Esophagus (tissue), 2 donors: ENCODE results near the gene TMEM63C. TPM values are rescaled to one million over a fixed set of nuclear protein-coding genes. Genes with fewer than 3 reads are reported as not detected.

ENCODE experiments used
- H3K27ac ChIP-seq, 2 donors: one replicate each; pipeline ENCODE4 v1.5.1; 2013; ENCODE audit warnings: low read depth in 2 of 2, mild to moderate bottlenecking in 2 of 2, inconsistent platforms in 1 of 2, low read length in 1 of 2, moderate library complexity in 1 of 2
- H3K27me3 ChIP-seq, 2 donors: one replicate each; pipeline ENCODE4 v1.6.1; 2013; ENCODE audit warnings: low read length in 2 of 2, control low read depth in 1 of 2, mild to moderate bottlenecking in 1 of 2; ENCODE audit not compliant: insufficient read depth in 2 of 2, control insufficient read depth in 1 of 2
- H3K36me3 ChIP-seq, 2 donors: one replicate each; pipeline ENCODE4 v1.6.1; 2013; ENCODE audit warnings: low read length in 1 of 2; ENCODE audit not compliant: control insufficient read depth in 2 of 2, insufficient read depth in 2 of 2
- H3K4me1 ChIP-seq, 2 donors: one replicate each; pipeline ENCODE4 v1.6.1; 2013; ENCODE audit warnings: low read length in 1 of 2; ENCODE audit not compliant: control insufficient read depth in 2 of 2, insufficient read depth in 2 of 2
- H3K4me3 ChIP-seq, 2 donors: one replicate each; pipeline ENCODE4 v1.5.1; 2013; ENCODE audit warnings: low read length in 2 of 2, mild to moderate bottlenecking in 2 of 2, low read depth in 1 of 2, moderate library complexity in 1 of 2
- H3K9me3 ChIP-seq, 2 donors: one replicate each; pipeline ENCODE4 v1.6.1; 2013; ENCODE audit warnings: mild to moderate bottlenecking in 2 of 2, low read depth in 1 of 2, low read length in 1 of 2, moderate library complexity in 1 of 2; ENCODE audit not compliant: control insufficient read depth in 2 of 2, insufficient read depth in 1 of 2
- WGBS, 2 donors: extraction: QIAGEN DNeasy Blood & Tissue Kit; methylation state at CpG; one replicate each; pipeline ENCODE4 v1.1.7; 2013; 5-methylcytosine and 5-hydroxymethylcytosine counted together
- polyA plus RNA-seq, 2 donors: library from polyadenylated mRNA; stranded (reverse); fragments of 200-250 nt; gene quantifications; one replicate each; pipeline ENCODE4 v1.2.3, GENCODE V29; 2013
- donor health status: healthy with polysubstance abuse.
- donor health status: Bipolar disorder and iron deficiency.

TMEM63C gene
- polyA plus RNA-seq, 2 donors: 3.7 to 11.1 TPM

GRCh38 chr14:77228056-77228455, 46.5 kb downstream of the TMEM63C start:
- Histone ChIP-seq H3K27ac (no peak overlapping the region), H3K4me1 (no peaks in the 10 kb centered on the region), H3K27me3 (no peaks in the 10 kb centered on the region), H3K9me3 (no peaks in the 10 kb centered on the region), H3K4me3 (no peak overlapping the region), H3K36me3 (no peaks in the 10 kb centered on the region)
- 67 to 73% methylated on average over 6 of the region's 6 CpGs for WGBS, 2 donors

- 79 to 87% methylated on average over 2 of the region's 2 CpGs for WGBS, 2 donors
- no peak overlapping the region for H3K4me3 ChIP-seq
- no peaks in the 10 kb centered on the region for H3K36me3 ChIP-seq
- H3K27ac ChIP-seq: no peak overlapping the region
- no peaks in the 10 kb centered on the region for H3K9me3 ChIP-seq
- no peaks in the 10 kb centered on the region for H3K27me3 ChIP-seq
- H3K4me1 ChIP-seq: no peaks in the 10 kb centered on the region
Measured at GRCh38 chr14:77230914-77231313, 49.3 kb downstream of the TMEM63C start.

GRCh38 chr14:77231721-77232120, 50.1 kb downstream of the TMEM63C start:
- Histone ChIP-seq H3K27ac (no peak overlapping the region), H3K27me3 (no peaks in the 10 kb centered on the region), H3K4me3 (no peak overlapping the region), H3K9me3 (no peaks in the 10 kb centered on the region), H3K36me3 (no peaks in the 10 kb centered on the region), H3K4me1 (no peaks in the 10 kb centered on the region)
- WGBS, 2 donors: 57 to 69% methylated on average over 3 of the region's 3 CpGs

- Histone ChIP-seq H3K9me3 (no peaks in the 10 kb centered on the region), H3K27me3 (no peaks in the 10 kb centered on the region), H3K36me3 (peaks cover 0 to 3% of the 10 kb centered on the region in 2 donors), H3K27ac (no peak overlapping the region), H3K4me3 (no peak overlapping the region), H3K4me1 (no peaks in the 10 kb centered on the region)
- WGBS, 2 donors: 67 to 71% methylated on average over 7 of the region's 7 CpGs
Measured at GRCh38 chr14:77236814-77237213, 55.2 kb downstream of the TMEM63C start.

- H3K36me3 ChIP-seq: peaks cover 0 to 3% of the 10 kb centered on the region in 2 donors
- H3K27me3 ChIP-seq: no peaks in the 10 kb centered on the region
- no peaks in the 10 kb centered on the region for H3K9me3 ChIP-seq
- WGBS, 2 donors: 75 to 81% methylated on average over 3 of the region's 3 CpGs
- H3K27ac ChIP-seq: no peak overlapping the region
- no peaks in the 10 kb centered on the region for H3K4me1 ChIP-seq
- H3K4me3 ChIP-seq: no peak overlapping the region
Measured at GRCh38 chr14:77238356-77238755, 56.8 kb downstream of the TMEM63C start.

GRCh38 chr14:77238996-77239395, 57.4 kb downstream of the TMEM63C start:
- Histone ChIP-seq H3K27me3 (no peaks in the 10 kb centered on the region), H3K36me3 (peaks cover 0 to 3% of the 10 kb centered on the region in 2 donors), H3K27ac (no peak overlapping the region), H3K4me3 (no peak overlapping the region), H3K4me1 (no peaks in the 10 kb centered on the region), H3K9me3 (no peaks in the 10 kb centered on the region)
- 43 to 54% methylated on average over 4 of the region's 4 CpGs for WGBS, 2 donors

- Histone ChIP-seq H3K4me1 (no peaks in the 10 kb centered on the region), H3K27ac (no peak overlapping the region), H3K9me3 (no peaks in the 10 kb centered on the region), H3K27me3 (no peaks in the 10 kb centered on the region), H3K4me3 (no peak overlapping the region), H3K36me3 (peaks cover 0 to 3% of the 10 kb centered on the region in 2 donors)
- WGBS, 2 donors: 92% methylated on average over 16 of the region's 16 CpGs
Measured at GRCh38 chr14:77239412-77239811, 57.8 kb downstream of the TMEM63C start.

- Histone ChIP-seq H3K27ac (no peak overlapping the region), H3K27me3 (no peaks in the 10 kb centered on the region), H3K36me3 (peaks cover 0 to 3% of the 10 kb centered on the region in 2 donors), H3K9me3 (no peaks in the 10 kb centered on the region), H3K4me3 (no peak overlapping the region), H3K4me1 (no peaks in the 10 kb centered on the region)
- 82 to 86% methylated on average over 15 of the region's 15 CpGs for WGBS, 2 donors
Measured at GRCh38 chr14:77240336-77240915, 58.8 kb downstream of the TMEM63C start.

GRCh38 chr14:77241955-77242354, 60.4 kb downstream of the TMEM63C start:
- Histone ChIP-seq H3K27ac (no peak overlapping the region), H3K27me3 (no peaks in the 10 kb centered on the region), H3K4me1 (no peaks in the 10 kb centered on the region), H3K9me3 (no peaks in the 10 kb centered on the region), H3K4me3 (no peak overlapping the region), H3K36me3 (peaks cover 0 to 8% of the 10 kb centered on the region in 2 donors)
- WGBS, 2 donors: 58 to 61% methylated on average over 2 of the region's 2 CpGs

- Histone ChIP-seq H3K4me3 (no peak overlapping the region), H3K9me3 (no peaks in the 10 kb centered on the region), H3K27ac (no peak overlapping the region), H3K27me3 (no peaks in the 10 kb centered on the region), H3K4me1 (no peaks in the 10 kb centered on the region), H3K36me3 (peaks cover 0 to 8% of the 10 kb centered on the region in 2 donors)
- 80 to 84% methylated on average over 12 of the region's 12 CpGs for WGBS, 2 donors
Measured at GRCh38 chr14:77242752-77243151, 61.2 kb downstream of the TMEM63C start.
